ENCODE data around the gene RAB20.

The RAB20 gene

DNA sequence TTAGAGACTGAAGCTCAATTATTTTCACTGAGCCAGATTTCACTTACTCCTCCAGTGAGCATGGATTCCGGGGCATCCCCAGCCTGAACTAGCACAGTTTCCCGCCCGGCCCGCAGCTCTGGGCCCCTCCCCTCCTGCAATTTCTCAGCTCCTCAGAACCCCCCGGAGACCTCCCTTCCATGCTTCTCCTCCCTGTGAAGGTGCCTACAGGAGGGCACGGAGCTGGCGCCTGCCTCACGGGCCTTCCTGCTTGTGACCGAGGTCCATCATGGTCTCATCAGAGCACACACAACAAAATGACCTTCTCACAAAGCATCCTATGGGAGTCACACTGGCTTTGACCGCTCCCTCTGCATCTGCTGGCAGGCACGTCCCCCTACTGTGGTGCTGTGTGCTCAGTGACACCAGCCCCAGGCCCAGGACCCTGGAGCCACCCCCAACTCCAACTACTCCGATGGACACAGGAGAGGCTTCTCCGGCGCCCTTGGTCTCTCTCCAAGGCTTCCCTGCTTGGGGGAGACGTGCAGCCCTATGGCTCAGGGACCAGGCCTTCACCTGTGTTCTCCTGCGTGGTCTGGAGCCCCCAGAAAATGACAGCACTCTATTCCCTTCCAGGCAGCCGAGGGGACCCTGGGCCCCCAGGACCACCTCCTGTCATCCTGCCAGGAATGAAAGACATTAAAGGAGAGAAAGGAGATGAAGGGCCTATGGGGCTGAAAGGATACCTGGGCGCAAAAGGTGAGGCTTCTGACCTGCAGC is 77.1 kb downstream of the RAB20 start:
- TF ChIP-seq ZFX (IDR thresholded peaks at IDR 0.05) (no peak), CTCF (conservative IDR thresholded peaks at IDR 0.05) (no peak)
- no peak overlapping the region for H3K27ac ChIP-seq

- TF ChIP-seq CTCF (conservative IDR thresholded peaks at IDR 0.05) (no peak), ZFX (IDR thresholded peaks at IDR 0.05) (no peak)
Observed at GRCh38 chr13:110483386-110483968, 78.0 kb downstream of the RAB20 start.

DNA sequence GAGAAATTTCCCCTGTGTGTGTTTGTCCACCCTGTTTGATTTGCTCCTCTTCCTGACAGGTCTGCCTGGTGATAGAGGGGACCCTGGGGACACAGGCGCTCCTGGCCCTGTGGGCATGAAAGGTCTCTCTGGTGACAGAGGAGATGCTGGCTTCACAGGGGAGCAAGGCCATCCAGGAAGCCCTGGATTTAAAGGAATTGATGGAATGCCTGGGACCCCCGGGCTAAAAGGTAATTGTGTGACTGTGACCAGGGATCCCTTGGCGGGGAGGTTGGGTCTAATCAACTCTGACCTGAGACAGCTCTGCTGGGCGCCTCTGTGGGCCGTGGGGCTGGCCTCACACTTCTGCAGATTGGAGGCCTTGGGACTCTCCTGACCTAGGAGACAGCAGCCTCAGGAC is 81.4 kb downstream of the RAB20 start:
- no peak for TF ChIP-seq ZFX (IDR thresholded peaks at IDR 0.05)
- TF ChIP-seq CTCF (conservative IDR thresholded peaks at IDR 0.05) = no peak

More at GRCh38 chr13:110483386-110483968, 78.0 kb downstream of the RAB20 start:
- no peak overlapping the region for H3K27ac ChIP-seq

GRCh38 chr13:110479648-110480047 is 81.9 kb downstream of the RAB20 start:
- no peak overlapping the region for H3K27ac ChIP-seq
- TF ChIP-seq CTCF (conservative IDR thresholded peaks at IDR 0.05) (no peak), ZFX (IDR thresholded peaks at IDR 0.05) (no peak)

More for the DNA sequence above, 81.4 kb downstream of the RAB20 start:
- no peak overlapping the region for H3K27ac ChIP-seq

DNA sequence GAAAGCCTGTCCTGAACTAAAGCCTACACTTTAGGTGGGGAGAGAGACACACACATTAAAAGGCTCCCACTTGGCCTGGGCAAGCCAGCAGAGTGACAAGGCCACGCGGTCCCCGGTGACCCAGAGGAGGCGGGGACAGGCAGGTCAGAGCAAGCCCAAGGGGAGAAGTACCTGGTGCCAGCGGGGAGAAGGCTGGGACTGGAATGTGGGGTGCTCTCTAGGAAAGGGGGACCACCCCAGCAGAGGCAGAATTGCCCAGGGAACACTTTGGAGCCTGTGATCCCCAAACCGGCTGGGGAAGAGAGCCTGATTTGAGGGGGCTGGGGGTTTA is 82.3 kb downstream of the RAB20 start:
- no peak overlapping the region for H3K27ac ChIP-seq
- TF ChIP-seq CTCF (conservative IDR thresholded peaks at IDR 0.05) (no peak), ZFX (IDR thresholded peaks at IDR 0.05) (no peak)

DNA sequence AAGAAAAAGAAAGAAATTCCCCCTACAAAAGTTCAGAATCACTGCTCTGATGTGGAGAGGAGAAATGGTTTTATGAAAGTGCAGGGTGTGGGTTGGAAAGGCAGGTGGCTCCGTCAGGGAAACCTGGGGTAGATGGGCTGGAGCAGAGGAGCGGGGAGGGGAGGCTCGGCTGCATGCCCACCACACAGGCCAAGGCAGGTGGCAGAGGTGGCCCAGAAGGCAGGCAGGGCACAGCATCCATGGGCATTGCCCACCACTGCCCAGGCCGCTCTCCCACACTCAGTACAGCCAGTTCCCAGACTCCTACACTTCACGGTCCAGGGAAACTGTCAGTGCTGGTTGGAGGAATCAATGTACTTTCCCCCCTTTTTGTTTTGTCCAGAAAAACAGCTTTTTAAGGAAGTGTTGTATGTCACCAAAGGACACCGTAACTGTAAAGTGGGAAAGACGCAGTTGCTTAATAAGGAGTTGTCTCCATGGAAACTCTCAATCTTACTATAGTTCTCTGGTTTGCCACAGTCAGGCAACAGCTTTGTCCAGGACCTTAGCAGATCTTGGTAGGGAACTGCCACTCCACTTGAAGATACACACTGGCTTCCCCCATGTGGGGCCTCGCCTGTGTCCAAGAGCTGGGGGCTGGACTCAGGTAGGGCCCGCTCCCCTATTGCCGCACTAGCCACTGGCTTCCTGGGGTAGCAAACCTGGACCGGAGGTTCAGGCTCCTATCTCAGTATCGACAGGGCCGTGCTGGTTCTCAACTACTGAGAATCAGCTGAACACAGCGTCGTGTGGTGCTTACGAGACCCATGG is 82.9 kb downstream of the RAB20 start:
- TF ChIP-seq ZFX (IDR thresholded peaks at IDR 0.05) (no peak), CTCF (conservative IDR thresholded peaks at IDR 0.05) (no peak)
- H3K27ac ChIP-seq = no peak overlapping the region

DNA sequence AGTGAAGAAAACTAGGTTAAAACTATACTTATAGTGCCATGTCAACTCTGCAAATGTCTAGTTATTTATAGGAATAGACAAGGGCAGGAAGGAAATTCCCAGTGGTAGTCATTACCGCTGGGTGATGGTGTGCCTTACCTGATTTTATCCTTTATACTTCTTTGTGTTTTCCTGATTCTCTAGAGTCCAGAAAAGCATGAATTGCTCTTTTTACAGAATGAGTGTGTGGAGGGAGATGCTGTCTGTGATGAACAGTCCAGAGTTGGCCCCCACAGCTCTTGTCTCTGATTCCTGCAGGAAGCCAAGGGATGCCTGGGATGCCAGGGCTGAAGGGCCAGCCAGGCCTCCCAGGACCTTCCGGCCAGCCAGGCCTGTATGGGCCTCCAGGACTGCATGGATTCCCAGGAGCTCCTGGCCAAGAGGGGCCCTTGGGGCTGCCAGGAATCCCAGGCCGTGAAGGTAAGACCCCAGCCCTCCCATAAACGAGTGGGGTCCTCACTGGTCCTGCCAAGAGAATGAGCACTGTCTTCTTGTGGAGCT is 83.7 kb downstream of the RAB20 start:
- TF ChIP-seq ZFX (IDR thresholded peaks at IDR 0.05) (no peak), CTCF (conservative IDR thresholded peaks at IDR 0.05) (no peak)
- no peak overlapping the region for H3K27ac ChIP-seq

All from C4-2B (cell line).